GM12873 (cell line): Measurements from ENCODE around the gene RALGAPA1.

Experiments used
- CTCF ChIP-seq: IDR thresholded peaks from 2 replicates; pipeline ENCODE4 v1.5.1; 2012; ENCODE audit warnings: low read depth, mild to moderate bottlenecking, moderate library complexity, low read length, control low read depth; ENCODE audit not compliant: insufficient read depth; ENCODE audit errors: missing control alignments

RALGAPA1 gene

GRCh38 chr14:35532783-35533356, 276.2 kb downstream of the RALGAPA1 start:
- TF ChIP-seq CTCF = no peak

GRCh38 chr14:35531960-35532747, 276.9 kb downstream of the RALGAPA1 start:
- TF ChIP-seq CTCF = no peak

- no peak for TF ChIP-seq CTCF
Measured at GRCh38 chr14:35526962-35527361, 282.1 kb downstream of the RALGAPA1 start.

- TF ChIP-seq CTCF = no peak
Measured at GRCh38 chr14:35525695-35526094, 283.4 kb downstream of the RALGAPA1 start.

GRCh38 chr14:35519986-35520385, 289.1 kb downstream of the RALGAPA1 start:
- no peak for TF ChIP-seq CTCF

- no peak for TF ChIP-seq CTCF
Measured at GRCh38 chr14:35515916-35516315, 293.2 kb downstream of the RALGAPA1 start.

- no peak for TF ChIP-seq CTCF
Measured at GRCh38 chr14:35512765-35513164, 296.3 kb downstream of the RALGAPA1 start.
